B cell (primary cell): ENCODE data around the gene UBN1. TPM values are rescaled to one million over a fixed set of nuclear protein-coding genes. Genes with fewer than 3 reads are reported as not detected.

Experiments used
- ATAC-seq: fragments of 200-7000 bp; cut with Tn5 transposase; one replicate; pipeline ENCODE4 v1.10.0; 2021; ENCODE audit warnings: low read depth, mild to moderate bottlenecking, moderate number of reproducible peaks, moderate library complexity
- CTCF ChIA-PET: fragments of 350-600 bp; sonication (Branson Sonifier 250); formaldehyde crosslinking; loops from one replicate; lab custom pipeline; 2021; ENCODE audit warnings: antibody characterized with exemption, inconsistent platforms; lab: Charles Lee
- POLR2A ChIA-PET: fragments of 350-600 bp; sonication (Branson Sonifier 250); formaldehyde crosslinking; loops from one replicate; lab custom pipeline; 2021; ENCODE audit warnings: antibody characterized with exemption; lab: Charles Lee
- DNase-seq: peaks from one replicate; pipeline ENCODE4 v3.0.0; 2013
- H2AFZ ChIP-seq: 2 replicates; pipeline ENCODE4 v1.6.1; 2012; ENCODE audit warnings: mild to moderate bottlenecking, low read depth, low read length; ENCODE audit not compliant: insufficient read depth, poor library complexity, severe bottlenecking
- H3K27ac ChIP-seq, 2 donors: 1 replicate in 1 of 2; 2 replicates in 1 of 2; pipeline ENCODE4 v1.5.1; 2012 to 2013; ENCODE audit warnings: low read length in 2 of 2, mild to moderate bottlenecking in 2 of 2, moderate library complexity in 1 of 2
- H3K27me3 ChIP-seq, 4 experiments: fragments of 200-600 bp in 1 of 4; sonication (generic) in 1 of 4; replicated peaks in 1 of 4; 1 replicate in 2 of 4; 2 replicates in 2 of 4; pipeline versions ENCODE4 v1.6.1 to v1.7.0; 2013 to 2016; ENCODE audit warnings: low read length in 3 of 4, mild to moderate bottlenecking in 2 of 4, mixed read lengths in 1 of 4, moderate library complexity in 1 of 4; ENCODE audit not compliant: insufficient read depth in 4 of 4, control insufficient read depth in 3 of 4; ENCODE audit errors: control extremely low read depth in 1 of 4
- H3K36me3 ChIP-seq, 2 experiments: replicated peaks in 1 of 2; 1 replicate in 1 of 2; 2 replicates in 1 of 2; pipeline versions ENCODE4 v1.6.1 to v1.7.1; 2013; ENCODE audit warnings: low read length in 1 of 2; ENCODE audit not compliant: insufficient read depth in 2 of 2, control insufficient read depth in 1 of 2; ENCODE audit errors: control extremely low read depth in 1 of 2, extremely low read depth in 1 of 2
- H3K4me1 ChIP-seq, 2 donors: fragments of 200-600 bp in 1 of 2; sonication (generic) in 1 of 2; 1 replicate in 1 of 2; 2 replicates in 1 of 2; pipeline versions ENCODE4 v1.5.1 to v1.6.1; 2013 to 2017; ENCODE audit warnings: low read length in 2 of 2; ENCODE audit not compliant: control insufficient read depth in 2 of 2, insufficient read depth in 2 of 2
- H3K4me2 ChIP-seq: replicated peaks from 2 replicates; pipeline ENCODE3; 2012; ENCODE audit warnings: mild to moderate bottlenecking, low read depth, low read length; ENCODE audit not compliant: poor library complexity, severe bottlenecking
- H3K4me3 ChIP-seq, 5 experiments: fragments of 200-600 bp in 1 of 5; sonication (generic) in 1 of 5; 1 replicate in 3 of 5; 2 replicates in 2 of 5; pipeline versions ENCODE4 v1.5.1 to v1.7.0; 2011 to 2016; ENCODE audit warnings: low read length in 4 of 5, mild to moderate bottlenecking in 4 of 5, low read depth in 2 of 5, control low read depth in 1 of 5, moderate library complexity in 1 of 5; ENCODE audit not compliant: insufficient read depth in 1 of 5; ENCODE audit errors: control extremely low read depth in 1 of 5, extremely low read depth in 1 of 5
- H3K79me2 ChIP-seq: fragments of 200-600 bp; sonication (generic); one replicate; pipeline ENCODE4 v1.6.0; 2016; ENCODE audit warnings: low read length; ENCODE audit not compliant: control insufficient read depth, insufficient read depth
- H3K9ac ChIP-seq: fragments of 200-600 bp; sonication (generic); 2 replicates; pipeline ENCODE4 v1.6.1; 2017; ENCODE audit warnings: mild to moderate bottlenecking, low read length, moderate library complexity
- H3K9me3 ChIP-seq, 3 donors: one replicate each; pipeline versions ENCODE4 v1.6.1 to v1.7.1; 2013; ENCODE audit warnings: low read length in 2 of 3; ENCODE audit not compliant: control insufficient read depth in 2 of 3, insufficient read depth in 1 of 3; ENCODE audit errors: control extremely low read depth in 1 of 3
- H4K20me1 ChIP-seq: 2 replicates; pipeline ENCODE4 v1.6.0; 2012; ENCODE audit warnings: mild to moderate bottlenecking, low read length; ENCODE audit not compliant: insufficient read depth, control insufficient read depth, poor library complexity, severe bottlenecking
- H3K27ac Mint-ChIP-seq: one replicate; pipeline ENCODE4 v1.8.0; 2021; ENCODE audit warnings: mixed read lengths
- H3K27me3 Mint-ChIP-seq: one replicate; pipeline ENCODE4 v1.8.0; 2021; ENCODE audit warnings: mixed read lengths
- H3K4me1 Mint-ChIP-seq: one replicate; pipeline ENCODE4 v1.8.0; 2021; ENCODE audit warnings: mixed read lengths
- H3K4me3 Mint-ChIP-seq: one replicate; pipeline ENCODE4 v1.8.0; 2021; ENCODE audit warnings: mixed read lengths
- H3K9me3 Mint-ChIP-seq: one replicate; pipeline ENCODE4 v1.8.0; 2022; ENCODE audit warnings: mixed read lengths; ENCODE audit not compliant: insufficient read depth
- CTCF ChIP-seq: fragments of 200-600 bp; IDR thresholded peaks from one replicate; pipeline ENCODE4 v1.8.0; 2022; ENCODE audit warnings: antibody characterized with exemption, mild to moderate bottlenecking
- EZH2 ChIP-seq: IDR thresholded peaks from 2 replicates; pipeline ENCODE4 v1.6.1; 2012; ENCODE audit warnings: borderline replicate concordance, low read depth, mild to moderate bottlenecking, moderate library complexity, low read length; ENCODE audit not compliant: insufficient read depth, poor library complexity, severe bottlenecking
- WGBS: methylation state at CpG from one replicate; pipeline ENCODE4 v1.1.5; 2013; ENCODE audit warnings: missing lambda C conversion rate; ENCODE audit not compliant: insufficient coverage; 5-methylcytosine and 5-hydroxymethylcytosine counted together
- intact Hi-C: fragments of 100-400 bp; cut with micrococcal nuclease; formaldehyde crosslinking; loops from one replicate; pipeline ENCODE4 v1.10.0; 2022
- polyA plus RNA-seq: library from polyadenylated mRNA; depleted of rRNA; stranded (reverse); fragments of >200 nt; gene quantifications from 2 replicates; pipeline ENCODE4 v1.2.3, GENCODE V29; 2012
- total RNA-seq, 2 donors: library from RNA; stranded (reverse); fragments of 120-200 nt in 1 of 2; gene quantifications; 1 replicate in 1 of 2; 2 replicates in 1 of 2; pipeline versions ENCODE4 v1.2.3 to v1.2.4, GENCODE V29; 2013 to 2022

The UBN1 gene
- total and polyA plus RNA-seq, 2 donors (not counting 1 experiment from before 2014, with no cell fraction given) = 16.6 to 38.1 TPM

DNA sequence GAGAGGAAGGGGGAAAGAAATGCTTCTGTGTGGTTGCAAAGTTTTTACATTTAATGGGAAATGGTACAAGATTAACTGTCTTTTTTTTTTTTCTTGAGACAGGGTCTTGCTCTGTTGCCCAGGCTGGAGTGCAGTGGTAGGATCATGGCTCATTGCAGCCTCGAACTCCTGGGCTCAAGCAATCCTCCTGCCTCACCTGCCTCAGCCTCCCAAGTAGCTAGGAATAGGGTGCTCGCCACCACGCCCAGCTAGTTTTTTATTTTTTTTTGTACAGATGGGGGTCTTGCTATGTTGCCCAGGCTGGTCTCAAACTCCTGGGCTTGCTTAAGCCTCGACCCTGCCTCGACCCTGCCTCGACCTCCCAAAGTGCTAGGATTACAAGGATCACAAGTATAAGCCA is 41.0 kb upstream of the UBN1 start:
- POLR2A ChIA-PET = interaction anchor here (0.7 kb wide), 1 partner anchor 8 kb away, joined by 3 read pairs; no protein-coding TSS in a partner anchor
- Mint-ChIP-seq H3K4me3 (no peak overlapping the region), H3K9me3 (no peaks in the 10 kb centered on the region), H3K4me1 (peaks cover 12% of the 10 kb centered on the region), H3K27me3 (no peaks in the 10 kb centered on the region), H3K27ac (no peak overlapping the region)
- peaks cover 13% of the 10 kb centered on the region in 2 donors for H3K4me1 ChIP-seq
- ATAC-seq = no peak
- H3K27ac ChIP-seq = no peak overlapping the region
- intact Hi-C loops = no loop called here
- no peaks in the 10 kb centered on the region for H4K20me1 ChIP-seq
- H3K36me3 ChIP-seq = peaks cover 1 to 28% of the 10 kb centered on the region in 2 experiments
- TF ChIP-seq EZH2 = no peak
- TF ChIP-seq CTCF = no peak
- DNase-seq = no peak
- H3K27me3 ChIP-seq = no peaks in the 10 kb centered on the region
- no peak overlapping the region for H3K4me3 ChIP-seq
- H3K9me3 ChIP-seq = no peaks in the 10 kb centered on the region
- WGBS = 100% methylated on average over 2 of the region's 6 CpGs
- H3K4me2 ChIP-seq = no peak overlapping the region
- CTCF ChIA-PET = interaction anchor here (0.7 kb wide), 1 partner anchor 78 kb away, joined by 3 read pairs; no protein-coding TSS in a partner anchor
- H3K9ac ChIP-seq = no peak overlapping the region
- no peaks in the 10 kb centered on the region for H3K79me2 ChIP-seq
- H2AFZ ChIP-seq = no peak overlapping the region

DNA sequence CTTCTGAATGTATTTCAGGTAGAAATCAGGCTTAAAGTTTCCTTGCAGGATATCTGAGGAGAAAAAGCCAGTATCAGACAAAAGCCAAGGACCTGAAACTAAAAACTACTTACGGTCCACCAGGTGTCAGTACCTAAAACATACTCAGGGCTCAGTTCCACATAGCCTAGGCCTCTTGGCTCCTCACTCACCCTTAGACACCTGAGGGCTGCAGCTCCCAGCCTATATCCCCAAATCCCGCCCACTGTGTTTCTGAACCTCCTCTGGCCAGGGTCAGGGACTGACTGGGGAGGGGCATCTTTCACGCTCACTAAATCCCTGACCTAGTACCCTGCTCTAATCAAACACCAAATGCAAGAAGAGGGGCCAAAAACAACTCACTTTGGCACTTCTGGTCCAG is 36.0 kb upstream of the UBN1 start:
- WGBS = 100% methylated on average over 2 of the region's 3 CpGs
- Mint-ChIP-seq H3K27ac (no peak overlapping the region), H3K4me3 (no peak overlapping the region), H3K9me3 (no peaks in the 10 kb centered on the region), H3K4me1 (no peaks in the 10 kb centered on the region), H3K27me3 (no peaks in the 10 kb centered on the region)
- Histone ChIP-seq H3K79me2 (no peaks in the 10 kb centered on the region), H3K4me2 (no peak overlapping the region), H3K36me3 (peaks cover 1 to 51% of the 10 kb centered on the region in 2 experiments), H3K27ac (no peak overlapping the region), H3K9me3 (no peaks in the 10 kb centered on the region), H2AFZ (no peak overlapping the region), H3K4me1 (no peaks in the 10 kb centered on the region), H3K9ac (no peak overlapping the region), H4K20me1 (no peaks in the 10 kb centered on the region), H3K4me3 (no peak overlapping the region), H3K27me3 (no peaks in the 10 kb centered on the region)
- ChIA-PET POLR2A (interaction anchor here (0.7 kb wide), 1 partner anchor 54 kb away, joined by 4 read pairs; no protein-coding TSS in a partner anchor), CTCF (no interaction called here)
- no peak for TF ChIP-seq EZH2
- no peak for DNase-seq
- no peak for ATAC-seq
- intact Hi-C loops = no loop called here
